ENCODE data around the gene CHST5.

Gene CHST5

GRCh38 chr16:75535211-75535843, 581 bp downstream of the CHST5 start:
- DNase-seq: no peak
- TF ChIP-seq POLR2A (IDR thresholded peaks at IDR 0.05; ENCODE audit: low read length) (no peak), GATA1 (IDR thresholded peaks at IDR 0.05; ENCODE audit: low read depth, low read length) (no peak)

- no peak for DNase-seq
- TF ChIP-seq POLR2A (IDR thresholded peaks at IDR 0.05; ENCODE audit: low read length): no peak
- no peak for TF ChIP-seq GATA1 (IDR thresholded peaks at IDR 0.05; ENCODE audit: low read depth, low read length)
These were observed 1.2 kb downstream of the CHST5 start for GRCh38 chr16:75534560-75535205.

- DNase-seq: no peak
- TF ChIP-seq POLR2A (IDR thresholded peaks at IDR 0.05; ENCODE audit: low read length) (no peak), GATA1 (IDR thresholded peaks at IDR 0.05; ENCODE audit: low read depth, low read length) (no peak)
These were observed 3.1 kb downstream of the CHST5 start for GRCh38 chr16:75532791-75533190.

GRCh38 chr16:75532142-75532765, 3.7 kb downstream of the CHST5 start:
- TF ChIP-seq GATA1 (IDR thresholded peaks at IDR 0.05; ENCODE audit: low read depth, low read length): no peak
- no peak for TF ChIP-seq POLR2A (IDR thresholded peaks at IDR 0.05; ENCODE audit: low read length)
- no peak for DNase-seq

GRCh38 chr16:75529959-75530358, 5.9 kb downstream of the CHST5 start:
- TF ChIP-seq GATA1 (IDR thresholded peaks at IDR 0.05; ENCODE audit: low read depth, low read length): no peak
- TF ChIP-seq POLR2A (IDR thresholded peaks at IDR 0.05; ENCODE audit: low read length): no peak
- DNase-seq: no peak

- TF ChIP-seq GATA1 (IDR thresholded peaks at IDR 0.05; ENCODE audit: low read depth, low read length): no peak
- no peak for TF ChIP-seq POLR2A (IDR thresholded peaks at IDR 0.05; ENCODE audit: low read length)
These were observed 6.6 kb downstream of the CHST5 start for GRCh38 chr16:75529056-75529905.

GRCh38 chr16:75527825-75528299, 8.0 kb downstream of the CHST5 start:
- no peak for TF ChIP-seq POLR2A (IDR thresholded peaks at IDR 0.05; ENCODE audit: low read length)
- no peak for DNase-seq

More at GRCh38 chr16:75529056-75529905, 6.6 kb downstream of the CHST5 start:
- no peak for DNase-seq

- no peak for DNase-seq
- no peak for TF ChIP-seq POLR2A (IDR thresholded peaks at IDR 0.05; ENCODE audit: low read length)
- TF ChIP-seq GATA1 (IDR thresholded peaks at IDR 0.05; ENCODE audit: low read depth, low read length): no peak
These were observed 9.7 kb downstream of the CHST5 start for GRCh38 chr16:75526032-75526790.

- no peak for TF ChIP-seq GATA1 (IDR thresholded peaks at IDR 0.05; ENCODE audit: low read depth, low read length)
- TF ChIP-seq POLR2A (IDR thresholded peaks at IDR 0.05; ENCODE audit: low read length): no peak
- no peak for DNase-seq
These were observed 16.7 kb downstream of the CHST5 start for GRCh38 chr16:75519175-75519574.

GRCh38 chr16:75516189-75516966, 19.5 kb downstream of the CHST5 start:
- peak in 1 of 2 experiments; percentile 52 for DNase-seq

GRCh38 chr16:75514296-75514695, 21.6 kb downstream of the CHST5 start:
- DNase-seq: no peak
- no peak for TF ChIP-seq GATA1 (IDR thresholded peaks at IDR 0.05; ENCODE audit: low read depth, low read length)
- no peak for TF ChIP-seq POLR2A (IDR thresholded peaks at IDR 0.05; ENCODE audit: low read length)

GRCh38 chr16:75506574-75506973, 29.3 kb downstream of the CHST5 start:
- no peak for TF ChIP-seq POLR2A (IDR thresholded peaks at IDR 0.05; ENCODE audit: low read length)
- no peak for TF ChIP-seq GATA1 (IDR thresholded peaks at IDR 0.05; ENCODE audit: low read depth, low read length)
- no peak for DNase-seq

GRCh38 chr16:75506107-75506506, 29.8 kb downstream of the CHST5 start:
- no peak for DNase-seq
- TF ChIP-seq POLR2A (IDR thresholded peaks at IDR 0.05; ENCODE audit: low read length): no peak
- no peak for TF ChIP-seq GATA1 (IDR thresholded peaks at IDR 0.05; ENCODE audit: low read depth, low read length)

All from erythroblast (primary cell).